SK-N-SH treated with all-trans-retinoic acid at 6 μM for 48 hours (cell line): ENCODE data around the gene GPR3.

Experiments used
- ATAC-seq: fragments of 200-7000 bp; cut with Tn5 transposase; 3 replicates; pipeline ENCODE4 v1.9.1; 2020; ENCODE audit warnings: mild to moderate bottlenecking, moderate library complexity
- ARNTL ChIP-seq: fragments of 450-650 bp; formaldehyde crosslinking; IDR thresholded peaks from 2 replicates; pipeline ENCODE4 v1.5.0; 2020; ENCODE audit warnings: low read depth, mild to moderate bottlenecking, moderate library complexity, borderline replicate concordance
- BACH2 ChIP-seq: fragments of 250-450 bp; sonication (Bioruptor Pico); IDR thresholded peaks from 2 replicates; pipeline ENCODE4 v1.9.0; 2021; ENCODE audit warnings: mild to moderate bottlenecking, borderline replicate concordance
- ESRRG ChIP-seq: fragments of 250-450 bp; sonication (Bioruptor Pico); IDR thresholded peaks from 2 replicates; pipeline ENCODE4 v1.6.1; 2021; ENCODE audit warnings: mild to moderate bottlenecking
- GLIS3 ChIP-seq: fragments of 250-450 bp; sonication (Bioruptor Pico); IDR thresholded peaks from 2 replicates; pipeline ENCODE4 v1.5.0; 2020; ENCODE audit warnings: mild to moderate bottlenecking, moderate library complexity
- ISL1 ChIP-seq: fragments of 250-450 bp; sonication (Bioruptor Pico); IDR thresholded peaks from 2 replicates; pipeline ENCODE4 v2.1.2; 2022; ENCODE audit warnings: mild to moderate bottlenecking, moderate library complexity
- OSR1 ChIP-seq: fragments of 250-450 bp; sonication (Bioruptor Pico); IDR thresholded peaks from 2 replicates; pipeline ENCODE4 v1.8.0; 2022; ENCODE audit warnings: moderate library complexity, mild to moderate bottlenecking, inconsistent platforms
- SNAI2 ChIP-seq: fragments of 250-450 bp; sonication (Bioruptor Pico); IDR thresholded peaks from 2 replicates; pipeline ENCODE4 v1.5.0; 2020; ENCODE audit warnings: mild to moderate bottlenecking, moderate library complexity
- TCF4 ChIP-seq: fragments of 250-450 bp; sonication (Bioruptor Pico); IDR thresholded peaks from 2 replicates; pipeline ENCODE4 v1.8.0; 2021; ENCODE audit warnings: mild to moderate bottlenecking, moderate library complexity, borderline replicate concordance
- TOX ChIP-seq: fragments of 250-450 bp; sonication (Bioruptor Pico); IDR thresholded peaks from 2 replicates; pipeline ENCODE4 v1.8.0; 2021; ENCODE audit warnings: mild to moderate bottlenecking, moderate library complexity, borderline replicate concordance
- ZC3H10 ChIP-seq: fragments of 250-450 bp; sonication (Bioruptor Pico); IDR thresholded peaks from 2 replicates; pipeline ENCODE4 v1.5.1; 2021; ENCODE audit warnings: mild to moderate bottlenecking, moderate library complexity
- ZFP3 ChIP-seq: fragments of 250-450 bp; sonication (Bioruptor Pico); IDR thresholded peaks from 2 replicates; pipeline ENCODE4 v1.5.0; 2020; ENCODE audit warnings: mild to moderate bottlenecking, moderate library complexity
- ZFP30 ChIP-seq: fragments of 450-650 bp; formaldehyde crosslinking; IDR thresholded peaks from 2 replicates; pipeline ENCODE4 v1.5.0; 2022; ENCODE audit warnings: mild to moderate bottlenecking, moderate library complexity
- ZNF565 ChIP-seq: fragments of 450-650 bp; formaldehyde crosslinking; conservative IDR thresholded peaks from 2 replicates; pipeline ENCODE4 v1.5.0; 2020; ENCODE audit warnings: low read depth, mild to moderate bottlenecking, moderate library complexity
- ZNF70 ChIP-seq: fragments of 450-650 bp; formaldehyde crosslinking; IDR thresholded peaks from 2 replicates; pipeline ENCODE4 v1.5.0; 2020; ENCODE audit warnings: mild to moderate bottlenecking, moderate library complexity
- ZNF8 ChIP-seq: fragments of 450-650 bp; formaldehyde crosslinking; IDR thresholded peaks from 2 replicates; pipeline ENCODE4 v1.5.0; 2020; ENCODE audit warnings: mild to moderate bottlenecking, moderate library complexity
- TF ChIP-seq, protein P1 (sequence below): fragments of 250-450 bp; sonication (Bioruptor Pico); IDR thresholded peaks from 2 replicates; pipeline ENCODE4 v1.8.0; 2021; ENCODE audit warnings: low read depth, mild to moderate bottlenecking, moderate library complexity, borderline replicate concordance
- TF ChIP-seq, protein P2 (sequence below): fragments of 250-450 bp; sonication (Bioruptor Pico); IDR thresholded peaks from 2 replicates; pipeline ENCODE4 v1.5.0; 2020; ENCODE audit warnings: mild to moderate bottlenecking, moderate library complexity
- TF ChIP-seq, protein P3 (sequence below): fragments of 250-450 bp; sonication (Bioruptor Pico); IDR thresholded peaks from 2 replicates; pipeline ENCODE4 v1.8.0; 2020; ENCODE audit warnings: mild to moderate bottlenecking, moderate library complexity, borderline replicate concordance
- TF ChIP-seq, protein P4 (sequence below): fragments of 250-450 bp; sonication (Bioruptor Pico); IDR thresholded peaks from 2 replicates; pipeline ENCODE4 v1.5.1; 2020; ENCODE audit warnings: low read depth, mild to moderate bottlenecking, moderate library complexity
- TF ChIP-seq, protein P5 (sequence below): fragments of 250-450 bp; sonication (Bioruptor Pico); IDR thresholded peaks from 2 replicates; pipeline ENCODE4 v1.5.1; 2021; ENCODE audit warnings: mild to moderate bottlenecking, moderate library complexity

GPR3 gene

DNA sequence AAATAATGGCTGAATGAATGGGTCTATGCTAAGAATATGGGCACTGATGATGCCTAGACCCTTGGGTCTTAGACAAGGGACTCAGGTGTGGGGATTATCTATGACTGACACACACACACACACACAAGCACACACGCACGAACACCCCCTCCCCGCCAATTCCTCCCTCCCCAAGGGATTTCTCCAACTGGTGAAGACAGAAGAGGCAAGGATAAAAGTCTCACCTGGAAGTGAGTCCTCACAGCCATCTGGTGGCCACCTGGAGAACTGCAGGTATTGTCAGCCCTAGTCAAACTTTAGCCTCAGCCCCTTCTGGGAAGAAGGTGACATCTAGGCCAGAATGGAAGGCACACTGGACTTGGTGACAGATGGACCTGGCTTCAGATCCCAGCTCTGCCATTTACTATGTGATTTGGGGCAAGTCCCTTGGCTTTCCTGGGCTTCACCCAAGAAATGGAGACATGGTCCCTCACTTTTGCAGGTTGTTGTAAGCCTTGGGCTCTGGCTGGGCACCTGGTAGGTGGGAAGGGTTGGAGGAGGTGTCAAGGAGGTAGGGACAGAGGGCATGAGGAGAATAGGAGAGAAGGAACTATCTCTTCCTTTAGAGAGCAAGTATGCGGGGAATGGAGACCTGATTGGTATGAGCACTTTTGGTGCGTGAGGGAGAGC lies 4.0 kb upstream of the GPR3 start:
- TF ChIP-seq ZC3H10 (CRISPR knock-in tag) (no peak), TOX (CRISPR knock-in tag) (no peak), OSR1 (CRISPR knock-in tag) (no peak)
- TF ChIP-seq, protein P1, sequence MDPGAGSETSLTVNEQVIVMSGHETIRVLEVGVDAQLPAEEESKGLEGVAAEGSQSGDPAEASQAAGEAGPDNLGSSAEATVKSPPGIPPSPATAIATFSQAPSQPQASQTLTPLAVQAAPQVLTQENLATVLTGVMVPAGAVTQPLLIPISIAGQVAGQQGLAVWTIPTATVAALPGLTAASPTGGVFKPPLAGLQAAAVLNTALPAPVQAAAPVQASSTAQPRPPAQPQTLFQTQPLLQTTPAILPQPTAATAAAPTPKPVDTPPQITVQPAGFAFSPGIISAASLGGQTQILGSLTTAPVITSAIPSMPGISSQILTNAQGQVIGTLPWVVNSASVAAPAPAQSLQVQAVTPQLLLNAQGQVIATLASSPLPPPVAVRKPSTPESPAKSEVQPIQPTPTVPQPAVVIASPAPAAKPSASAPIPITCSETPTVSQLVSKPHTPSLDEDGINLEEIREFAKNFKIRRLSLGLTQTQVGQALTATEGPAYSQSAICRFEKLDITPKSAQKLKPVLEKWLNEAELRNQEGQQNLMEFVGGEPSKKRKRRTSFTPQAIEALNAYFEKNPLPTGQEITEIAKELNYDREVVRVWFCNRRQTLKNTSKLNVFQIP (CRISPR knock-in tag), result no peak
- TF ChIP-seq, protein P2, sequence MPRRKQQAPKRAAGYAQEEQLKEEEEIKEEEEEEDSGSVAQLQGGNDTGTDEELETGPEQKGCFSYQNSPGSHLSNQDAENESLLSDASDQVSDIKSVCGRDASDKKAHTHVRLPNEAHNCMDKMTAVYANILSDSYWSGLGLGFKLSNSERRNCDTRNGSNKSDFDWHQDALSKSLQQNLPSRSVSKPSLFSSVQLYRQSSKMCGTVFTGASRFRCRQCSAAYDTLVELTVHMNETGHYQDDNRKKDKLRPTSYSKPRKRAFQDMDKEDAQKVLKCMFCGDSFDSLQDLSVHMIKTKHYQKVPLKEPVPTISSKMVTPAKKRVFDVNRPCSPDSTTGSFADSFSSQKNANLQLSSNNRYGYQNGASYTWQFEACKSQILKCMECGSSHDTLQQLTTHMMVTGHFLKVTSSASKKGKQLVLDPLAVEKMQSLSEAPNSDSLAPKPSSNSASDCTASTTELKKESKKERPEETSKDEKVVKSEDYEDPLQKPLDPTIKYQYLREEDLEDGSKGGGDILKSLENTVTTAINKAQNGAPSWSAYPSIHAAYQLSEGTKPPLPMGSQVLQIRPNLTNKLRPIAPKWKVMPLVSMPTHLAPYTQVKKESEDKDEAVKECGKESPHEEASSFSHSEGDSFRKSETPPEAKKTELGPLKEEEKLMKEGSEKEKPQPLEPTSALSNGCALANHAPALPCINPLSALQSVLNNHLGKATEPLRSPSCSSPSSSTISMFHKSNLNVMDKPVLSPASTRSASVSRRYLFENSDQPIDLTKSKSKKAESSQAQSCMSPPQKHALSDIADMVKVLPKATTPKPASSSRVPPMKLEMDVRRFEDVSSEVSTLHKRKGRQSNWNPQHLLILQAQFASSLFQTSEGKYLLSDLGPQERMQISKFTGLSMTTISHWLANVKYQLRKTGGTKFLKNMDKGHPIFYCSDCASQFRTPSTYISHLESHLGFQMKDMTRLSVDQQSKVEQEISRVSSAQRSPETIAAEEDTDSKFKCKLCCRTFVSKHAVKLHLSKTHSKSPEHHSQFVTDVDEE (CRISPR knock-in tag), result no peak
- ATAC-seq, result peak; percentile 31

DNA sequence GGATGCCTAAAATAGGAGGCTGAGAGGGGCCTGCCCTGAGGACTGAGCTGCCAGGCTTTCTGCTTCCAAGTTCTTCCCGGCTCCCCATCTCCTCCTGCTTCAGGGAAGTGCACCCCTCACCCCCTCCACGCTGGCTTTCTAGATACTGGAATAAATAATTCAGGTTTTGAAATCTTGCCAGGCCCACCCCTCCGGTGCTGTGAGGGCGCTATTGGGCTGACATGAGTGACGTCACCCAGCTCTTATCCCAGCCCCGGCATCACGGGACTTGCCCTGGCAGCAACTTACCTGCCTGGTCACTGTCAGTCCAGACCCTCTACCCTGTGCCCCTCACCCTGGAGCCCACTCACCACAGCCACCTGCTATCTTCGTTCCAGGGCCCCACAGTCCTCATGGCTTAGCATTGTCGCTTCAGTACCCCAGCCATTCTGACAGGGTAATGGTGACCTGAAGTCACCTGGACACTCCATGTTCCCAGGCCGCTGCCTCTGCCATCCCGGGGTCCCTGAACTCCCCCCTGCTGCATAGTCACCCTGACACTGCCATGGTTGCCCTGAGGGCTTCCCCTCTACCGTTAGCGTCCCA lies 819 bp upstream of the GPR3 start:
- TF ChIP-seq ZC3H10 (CRISPR knock-in tag) (no peak), ARNTL (CRISPR knock-in tag) (no peak), BACH2 (no peak), OSR1 (CRISPR knock-in tag) (no peak), ISL1 (CRISPR knock-in tag) (no peak), ZFP3 (CRISPR knock-in tag) (no peak), ZFP30 (CRISPR knock-in tag) (no peak)
- TF ChIP-seq, protein P3, sequence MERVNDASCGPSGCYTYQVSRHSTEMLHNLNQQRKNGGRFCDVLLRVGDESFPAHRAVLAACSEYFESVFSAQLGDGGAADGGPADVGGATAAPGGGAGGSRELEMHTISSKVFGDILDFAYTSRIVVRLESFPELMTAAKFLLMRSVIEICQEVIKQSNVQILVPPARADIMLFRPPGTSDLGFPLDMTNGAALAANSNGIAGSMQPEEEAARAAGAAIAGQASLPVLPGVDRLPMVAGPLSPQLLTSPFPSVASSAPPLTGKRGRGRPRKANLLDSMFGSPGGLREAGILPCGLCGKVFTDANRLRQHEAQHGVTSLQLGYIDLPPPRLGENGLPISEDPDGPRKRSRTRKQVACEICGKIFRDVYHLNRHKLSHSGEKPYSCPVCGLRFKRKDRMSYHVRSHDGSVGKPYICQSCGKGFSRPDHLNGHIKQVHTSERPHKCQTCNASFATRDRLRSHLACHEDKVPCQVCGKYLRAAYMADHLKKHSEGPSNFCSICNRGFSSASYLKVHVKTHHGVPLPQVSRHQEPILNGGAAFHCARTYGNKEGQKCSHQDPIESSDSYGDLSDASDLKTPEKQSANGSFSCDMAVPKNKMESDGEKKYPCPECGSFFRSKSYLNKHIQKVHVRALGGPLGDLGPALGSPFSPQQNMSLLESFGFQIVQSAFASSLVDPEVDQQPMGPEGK (CRISPR knock-in tag), result no peak
- no peak for ATAC-seq

DNA sequence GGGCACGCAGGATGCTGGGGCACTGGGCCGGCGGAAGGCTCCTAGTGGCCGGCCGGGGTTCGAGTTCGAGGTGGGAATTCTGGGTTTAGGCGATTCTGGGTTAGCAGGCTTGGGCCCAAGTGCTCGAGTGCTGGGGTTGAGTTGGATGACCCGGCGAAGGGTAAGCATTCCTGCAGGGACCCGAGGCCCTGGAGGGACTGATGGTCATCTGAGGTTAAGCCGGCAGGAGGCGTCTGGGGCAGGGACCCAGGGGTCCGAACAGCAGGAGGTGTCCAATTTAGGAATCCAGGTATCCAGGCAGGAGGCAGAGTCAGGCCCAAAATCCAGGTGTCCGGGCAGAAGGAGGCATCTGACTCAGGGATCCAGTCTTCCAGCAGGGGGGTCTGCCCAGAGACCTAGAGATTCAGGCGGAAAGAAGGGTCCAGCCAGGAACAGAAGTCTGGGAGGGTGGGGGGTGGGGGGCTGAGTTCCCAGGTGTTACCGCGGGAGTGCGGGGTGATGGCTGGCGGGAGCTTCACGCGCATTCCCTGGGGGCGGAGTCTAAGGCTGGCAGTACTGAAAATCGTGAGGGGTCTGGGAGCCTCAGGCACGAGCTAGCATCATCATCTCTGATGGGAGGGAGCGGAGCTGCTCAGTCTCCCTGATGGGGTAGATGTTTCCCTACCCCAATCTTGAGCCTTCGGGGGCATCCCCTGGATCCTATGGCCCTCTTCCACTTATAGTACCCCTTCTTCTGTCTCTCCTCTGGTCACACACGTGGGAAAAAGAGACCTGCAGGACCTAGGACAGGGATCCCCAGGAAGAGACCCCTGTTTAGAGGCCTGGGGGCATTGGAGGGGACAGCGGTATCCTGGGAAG lies 585 bp downstream of the GPR3 start:
- TF ChIP-seq BACH2, result no peak
- TF ChIP-seq ZNF8 (CRISPR knock-in tag), result no peak
- TF ChIP-seq ARNTL (CRISPR knock-in tag), result no peak
- TF ChIP-seq ZNF70 (CRISPR knock-in tag), result no peak
- TF ChIP-seq GLIS3 (CRISPR knock-in tag), result no peak
- TF ChIP-seq ESRRG (CRISPR knock-in tag), result no peak
- ATAC-seq, result peak; percentile 7; the same call in 2 of the 3 replicates

- no peak for ATAC-seq
- TF ChIP-seq BACH2 (no peak), TOX (CRISPR knock-in tag) (no peak), ZNF8 (CRISPR knock-in tag) (no peak), TCF4 (CRISPR knock-in tag) (no peak), GLIS3 (CRISPR knock-in tag) (no peak), ZNF70 (CRISPR knock-in tag) (no peak), ZFP3 (CRISPR knock-in tag) (no peak), ESRRG (CRISPR knock-in tag) (no peak), ZNF565 (CRISPR knock-in tag) (no peak), SNAI2 (CRISPR knock-in tag) (no peak), ARNTL (CRISPR knock-in tag) (no peak), ZFP30 (CRISPR knock-in tag) (no peak)
- TF ChIP-seq, protein P2 (CRISPR knock-in tag), result no peak
- TF ChIP-seq, protein P4, sequence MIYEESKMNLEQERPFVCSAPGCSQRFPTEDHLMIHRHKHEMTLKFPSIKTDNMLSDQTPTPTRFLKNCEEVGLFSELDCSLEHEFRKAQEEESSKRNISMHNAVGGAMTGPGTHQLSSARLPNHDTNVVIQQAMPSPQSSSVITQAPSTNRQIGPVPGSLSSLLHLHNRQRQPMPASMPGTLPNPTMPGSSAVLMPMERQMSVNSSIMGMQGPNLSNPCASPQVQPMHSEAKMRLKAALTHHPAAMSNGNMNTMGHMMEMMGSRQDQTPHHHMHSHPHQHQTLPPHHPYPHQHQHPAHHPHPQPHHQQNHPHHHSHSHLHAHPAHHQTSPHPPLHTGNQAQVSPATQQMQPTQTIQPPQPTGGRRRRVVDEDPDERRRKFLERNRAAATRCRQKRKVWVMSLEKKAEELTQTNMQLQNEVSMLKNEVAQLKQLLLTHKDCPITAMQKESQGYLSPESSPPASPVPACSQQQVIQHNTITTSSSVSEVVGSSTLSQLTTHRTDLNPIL (CRISPR knock-in tag), result no peak
- TF ChIP-seq, protein P5, sequence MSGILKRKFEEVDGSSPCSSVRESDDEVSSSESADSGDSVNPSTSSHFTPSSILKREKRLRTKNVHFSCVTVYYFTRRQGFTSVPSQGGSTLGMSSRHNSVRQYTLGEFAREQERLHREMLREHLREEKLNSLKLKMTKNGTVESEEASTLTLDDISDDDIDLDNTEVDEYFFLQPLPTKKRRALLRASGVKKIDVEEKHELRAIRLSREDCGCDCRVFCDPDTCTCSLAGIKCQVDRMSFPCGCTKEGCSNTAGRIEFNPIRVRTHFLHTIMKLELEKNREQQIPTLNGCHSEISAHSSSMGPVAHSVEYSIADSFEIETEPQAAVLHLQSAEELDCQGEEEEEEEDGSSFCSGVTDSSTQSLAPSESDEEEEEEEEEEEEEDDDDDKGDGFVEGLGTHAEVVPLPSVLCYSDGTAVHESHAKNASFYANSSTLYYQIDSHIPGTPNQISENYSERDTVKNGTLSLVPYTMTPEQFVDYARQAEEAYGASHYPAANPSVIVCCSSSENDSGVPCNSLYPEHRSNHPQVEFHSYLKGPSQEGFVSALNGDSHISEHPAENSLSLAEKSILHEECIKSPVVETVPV (CRISPR knock-in tag), result no peak
These were observed 1.3 kb downstream of the GPR3 start for GRCh38 chr1:27393641-27394281.
